Liver (tissue), 9 donors: ENCODE results near the gene PLEKHB2. TPM values are rescaled to one million over a fixed set of nuclear protein-coding genes. Genes with fewer than 3 reads are reported as not detected.
"Not testable (repeated sequence)": the region's sequence is repeated elsewhere in the genome, so short reads cannot be mapped to it uniquely, and the experiment has no call there.

ENCODE experiments used
- DNase-seq: peaks from one replicate; pipeline ENCODE4 v3.0.0-alpha.2; 2017; ENCODE audit warnings: low spot score
- H3K27ac ChIP-seq, 2 donors: one replicate each; pipeline ENCODE4 v1.7.0; 2013; ENCODE audit warnings: inconsistent platforms in 2 of 2, low read length in 2 of 2, control low read depth in 1 of 2, low read depth in 1 of 2, mild to moderate bottlenecking in 1 of 2
- H3K27me3 ChIP-seq, 4 donors: one replicate each; pipeline versions ENCODE4 v1.6.1 to v1.7.0; 2013; ENCODE audit warnings: low read length in 3 of 4, inconsistent platforms in 1 of 4, mild to moderate bottlenecking in 1 of 4, moderate library complexity in 1 of 4; ENCODE audit not compliant: control insufficient read depth in 4 of 4, insufficient read depth in 4 of 4
- H3K36me3 ChIP-seq, 4 donors: one replicate each; pipeline versions ENCODE4 v1.6.1 to v1.7.0; 2013; ENCODE audit warnings: low read length in 3 of 4, mild to moderate bottlenecking in 3 of 4, low read depth in 1 of 4, moderate library complexity in 1 of 4; ENCODE audit not compliant: control insufficient read depth in 4 of 4, insufficient read depth in 3 of 4
- H3K4me1 ChIP-seq, 4 donors: one replicate each; pipeline versions ENCODE4 v1.6.1 to v1.7.0; 2013; ENCODE audit warnings: low read length in 3 of 4, mild to moderate bottlenecking in 3 of 4, moderate library complexity in 1 of 4; ENCODE audit not compliant: control insufficient read depth in 4 of 4, insufficient read depth in 4 of 4
- H3K4me3 ChIP-seq, 3 donors: one replicate each; pipeline versions ENCODE4 v1.6.1 to v1.7.0; 2013; ENCODE audit warnings: low read length in 3 of 3, control low read depth in 1 of 3, low read depth in 1 of 3, mild to moderate bottlenecking in 1 of 3
- H3K9ac ChIP-seq, 2 donors: one replicate each; pipeline ENCODE4 v1.7.0; 2013; ENCODE audit warnings: low read length in 2 of 2, mild to moderate bottlenecking in 2 of 2, moderate library complexity in 2 of 2, control low read depth in 1 of 2, low read depth in 1 of 2
- H3K9me3 ChIP-seq, 4 donors: one replicate each; pipeline versions ENCODE4 v1.6.1 to v1.7.0; 2013; ENCODE audit warnings: low read length in 3 of 4; ENCODE audit not compliant: control insufficient read depth in 4 of 4
- EGR1 ChIP-seq, 2 donors: IDR thresholded peaks; 2 replicates each; pipeline ENCODE4 v1.6.1; 2016 to 2018; ENCODE audit warnings: antibody characterized with exemption in 2 of 2, low read depth in 2 of 2
- FOXA1 ChIP-seq: IDR thresholded peaks from 2 replicates; pipeline ENCODE4 v1.6.1; 2016; ENCODE audit warnings: antibody characterized with exemption
- FOXA2 ChIP-seq: IDR thresholded peaks from 2 replicates; pipeline ENCODE4 v1.6.1; 2016; ENCODE audit warnings: antibody characterized with exemption
- GABPA ChIP-seq, 2 donors: IDR thresholded peaks in 1 of 2; conservative IDR thresholded peaks in 1 of 2; 2 replicates each; pipeline ENCODE4 v1.6.1; 2016; ENCODE audit warnings: antibody characterized with exemption in 2 of 2, mild to moderate bottlenecking in 1 of 2, moderate library complexity in 1 of 2
- HNF4A ChIP-seq, 2 donors: conservative IDR thresholded peaks; 2 replicates each; pipeline ENCODE4 v1.6.1; 2016; ENCODE audit warnings: antibody characterized with exemption in 2 of 2, mild to moderate bottlenecking in 2 of 2
- HNF4G ChIP-seq: IDR thresholded peaks from 2 replicates; pipeline ENCODE4 v1.6.1; 2016; ENCODE audit warnings: antibody characterized with exemption
- JUND ChIP-seq, 2 donors: IDR thresholded peaks; 2 replicates each; pipeline ENCODE4 v1.6.1; 2016; ENCODE audit warnings: antibody characterized with exemption in 2 of 2
- NR2F2 ChIP-seq: IDR thresholded peaks from 2 replicates; pipeline ENCODE4 v1.6.1; 2016; ENCODE audit warnings: antibody characterized with exemption
- RAD21 ChIP-seq, 2 donors: IDR thresholded peaks; 2 replicates each; pipeline ENCODE4 v1.6.1; 2016; ENCODE audit warnings: antibody characterized with exemption in 2 of 2, mild to moderate bottlenecking in 2 of 2
- RXRA ChIP-seq, 2 donors: IDR thresholded peaks; 2 replicates each; pipeline ENCODE4 v1.6.1; 2017 to 2018; ENCODE audit warnings: antibody characterized with exemption in 2 of 2, mild to moderate bottlenecking in 1 of 2
- SP1 ChIP-seq: IDR thresholded peaks from 2 replicates; pipeline ENCODE4 v1.6.1; 2018; ENCODE audit warnings: antibody characterized with exemption, mild to moderate bottlenecking
- TAF1 ChIP-seq: conservative IDR thresholded peaks from 2 replicates; pipeline ENCODE4 v1.6.1; 2016; ENCODE audit warnings: antibody characterized with exemption, mild to moderate bottlenecking
- YY1 ChIP-seq: IDR thresholded peaks from 2 replicates; pipeline ENCODE4 v1.6.1; 2016; ENCODE audit warnings: antibody characterized with exemption, mild to moderate bottlenecking
- WGBS: extraction: QIAGEN DNeasy Blood & Tissue Kit; methylation state at CpG from one replicate; pipeline ENCODE4 v1.1.7; 2013; 5-methylcytosine and 5-hydroxymethylcytosine counted together
- polyA plus RNA-seq, 2 donors: library from polyadenylated mRNA; stranded (reverse) in 1 of 2; unstranded in 1 of 2; fragments of 200-250 nt in 1 of 2; fragments of >200 nt in 1 of 2; fragmentation: Nextera tagmentation in 1 of 2; extraction: Ambion mirVana in 1 of 2; gene quantifications; one replicate each; pipeline versions ENCODE4 v1.2.1 to v1.2.3, GENCODE V29; 2013 to 2015
- total RNA-seq, 2 donors: library from RNA; depleted of rRNA; stranded (reverse); fragments of >200 nt; gene quantifications; one replicate each; pipeline ENCODE4 v1.2.3, GENCODE V29; 2014
- TF ChIP-seq, protein P1 (sequence below): IDR thresholded peaks from 2 replicates; pipeline ENCODE4 v1.6.1; 2016; ENCODE audit warnings: antibody characterized with exemption
- TF ChIP-seq, protein P2 (sequence below): IDR thresholded peaks from 2 replicates; pipeline ENCODE4 v1.6.1; 2016; ENCODE audit warnings: antibody characterized with exemption, mild to moderate bottlenecking
- TF ChIP-seq, protein P3 (sequence below): IDR thresholded peaks from 2 replicates; pipeline ENCODE4 v1.6.1; 2016; ENCODE audit warnings: antibody characterized with exemption
- TF ChIP-seq, protein P4 (sequence below): fragments of 150-350 bp; IDR thresholded peaks from 2 replicates; pipeline ENCODE4 v1.5.1; 2017; ENCODE audit warnings: improper control_type of control experiment, low read depth, low read length; ENCODE audit not compliant: missing input control
- donor health status: healthy.
- donor health status: healthy.
- donor health status: healthy.
- donor health status: healthy.
- donor health status: healthy.

Gene PLEKHB2
- total and polyA plus RNA-seq, 4 donors, result 8.6 to 34.9 (median 18.8) TPM

DNA sequence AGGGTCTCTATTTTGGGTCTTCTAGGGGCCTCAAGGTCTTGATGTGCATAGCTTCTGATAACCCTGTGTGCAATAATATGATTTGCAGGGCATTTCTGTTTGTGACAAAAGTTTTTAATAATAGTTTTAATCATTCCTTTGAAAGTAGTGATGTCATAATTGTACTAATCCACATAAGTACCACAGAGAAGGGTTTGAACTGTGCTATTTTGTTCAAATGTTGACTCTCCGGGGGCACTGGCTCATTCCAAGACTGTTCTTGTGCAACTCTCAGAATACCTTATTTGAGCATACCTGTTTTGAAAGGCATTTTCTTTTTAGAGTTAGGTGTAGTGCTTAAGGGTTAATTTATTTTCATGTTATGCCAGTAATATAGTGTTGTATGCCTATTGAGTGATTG, 41.6 kb downstream of the PLEKHB2 start:
- no peak for DNase-seq
- Histone ChIP-seq H3K4me1 (no peaks in the 10 kb centered on the region), H3K9ac (no peak overlapping the region), H3K36me3 (peaks cover 7 to 58% (median 33%) of the 10 kb centered on the region in 4 donors), H3K4me3 (no peak overlapping the region), H3K9me3 (no peaks in the 10 kb centered on the region), H3K27ac (no peak overlapping the region), H3K27me3 (no peaks in the 10 kb centered on the region)
- 63% methylated on average over 1 of the region's 1 CpG for WGBS
- no peak for TF ChIP-seq HNF4A (conservative IDR thresholded peaks at IDR 0.05)
- no peak for TF ChIP-seq TAF1

DNA sequence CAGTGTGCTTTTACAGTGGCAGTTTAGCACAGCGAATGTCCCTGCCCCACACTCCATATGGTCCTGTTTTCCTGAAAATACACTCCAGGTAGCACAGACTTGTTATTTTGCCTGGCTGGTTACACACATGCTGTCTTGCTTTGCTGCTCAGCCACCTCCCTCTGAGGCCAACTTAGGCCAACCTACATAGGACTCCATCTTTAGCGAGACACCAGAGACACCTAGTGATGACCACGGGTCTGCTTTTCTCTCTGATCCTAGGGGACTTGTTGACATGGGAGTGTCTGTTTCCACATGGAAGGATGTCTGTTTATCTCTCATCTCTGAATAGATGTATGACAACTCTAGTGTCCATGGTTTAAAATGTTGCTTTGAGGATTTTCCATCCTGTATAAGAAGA, 43.3 kb downstream of the PLEKHB2 start:
- DNase-seq, result no peak
- Histone ChIP-seq H3K9me3 (no peaks in the 10 kb centered on the region), H3K4me3 (no peak overlapping the region), H3K36me3 (peaks cover 7 to 55% (median 29%) of the 10 kb centered on the region in 4 donors), H3K9ac (no peak overlapping the region), H3K27ac (no peak overlapping the region), H3K4me1 (no peaks in the 10 kb centered on the region), H3K27me3 (no peaks in the 10 kb centered on the region)
- 75% methylated on average over 3 of the region's 3 CpGs for WGBS
- TF ChIP-seq GABPA (IDR thresholded peaks at IDR 0.05 in 1 of 2, conservative IDR thresholded peaks at IDR 0.05 in 1 of 2) (no peak), HNF4A (conservative IDR thresholded peaks at IDR 0.05) (no peak), YY1 (no peak), RAD21 (IDR thresholded peaks at IDR 0.05) (no peak), HNF4G (no peak), EGR1 (IDR thresholded peaks at IDR 0.05; ENCODE audit: low read depth in 2 of 2) (no peak), RXRA (IDR thresholded peaks at IDR 0.05) (no peak)
- TF ChIP-seq, protein P1, sequence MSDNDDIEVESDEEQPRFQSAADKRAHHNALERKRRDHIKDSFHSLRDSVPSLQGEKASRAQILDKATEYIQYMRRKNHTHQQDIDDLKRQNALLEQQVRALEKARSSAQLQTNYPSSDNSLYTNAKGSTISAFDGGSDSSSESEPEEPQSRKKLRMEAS, result no peak
- TF ChIP-seq, protein P2, sequence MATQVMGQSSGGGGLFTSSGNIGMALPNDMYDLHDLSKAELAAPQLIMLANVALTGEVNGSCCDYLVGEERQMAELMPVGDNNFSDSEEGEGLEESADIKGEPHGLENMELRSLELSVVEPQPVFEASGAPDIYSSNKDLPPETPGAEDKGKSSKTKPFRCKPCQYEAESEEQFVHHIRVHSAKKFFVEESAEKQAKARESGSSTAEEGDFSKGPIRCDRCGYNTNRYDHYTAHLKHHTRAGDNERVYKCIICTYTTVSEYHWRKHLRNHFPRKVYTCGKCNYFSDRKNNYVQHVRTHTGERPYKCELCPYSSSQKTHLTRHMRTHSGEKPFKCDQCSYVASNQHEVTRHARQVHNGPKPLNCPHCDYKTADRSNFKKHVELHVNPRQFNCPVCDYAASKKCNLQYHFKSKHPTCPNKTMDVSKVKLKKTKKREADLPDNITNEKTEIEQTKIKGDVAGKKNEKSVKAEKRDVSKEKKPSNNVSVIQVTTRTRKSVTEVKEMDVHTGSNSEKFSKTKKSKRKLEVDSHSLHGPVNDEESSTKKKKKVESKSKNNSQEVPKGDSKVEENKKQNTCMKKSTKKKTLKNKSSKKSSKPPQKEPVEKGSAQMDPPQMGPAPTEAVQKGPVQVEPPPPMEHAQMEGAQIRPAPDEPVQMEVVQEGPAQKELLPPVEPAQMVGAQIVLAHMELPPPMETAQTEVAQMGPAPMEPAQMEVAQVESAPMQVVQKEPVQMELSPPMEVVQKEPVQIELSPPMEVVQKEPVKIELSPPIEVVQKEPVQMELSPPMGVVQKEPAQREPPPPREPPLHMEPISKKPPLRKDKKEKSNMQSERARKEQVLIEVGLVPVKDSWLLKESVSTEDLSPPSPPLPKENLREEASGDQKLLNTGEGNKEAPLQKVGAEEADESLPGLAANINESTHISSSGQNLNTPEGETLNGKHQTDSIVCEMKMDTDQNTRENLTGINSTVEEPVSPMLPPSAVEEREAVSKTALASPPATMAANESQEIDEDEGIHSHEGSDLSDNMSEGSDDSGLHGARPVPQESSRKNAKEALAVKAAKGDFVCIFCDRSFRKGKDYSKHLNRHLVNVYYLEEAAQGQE, result no peak

DNA sequence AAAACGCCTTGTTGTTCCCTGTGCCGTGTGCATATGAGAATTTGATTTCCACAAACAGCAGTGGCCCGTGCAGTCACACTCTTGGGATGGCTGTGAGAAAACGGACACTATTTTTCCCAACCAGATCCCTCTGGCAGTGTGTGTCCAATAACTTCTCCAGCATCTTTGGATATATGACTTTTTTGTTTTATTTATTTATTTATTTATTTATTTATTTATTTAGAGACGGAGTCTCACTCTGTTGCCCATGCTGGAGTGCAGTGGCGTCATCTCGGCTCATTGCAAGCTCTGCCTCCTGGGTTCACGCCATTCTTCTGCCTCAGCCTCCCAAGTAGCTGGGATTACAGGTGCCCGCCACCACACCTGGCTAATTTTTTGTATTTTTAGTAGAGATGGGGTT, 45.0 kb downstream of the PLEKHB2 start:
- not testable (repeated sequence) for H3K9me3 ChIP-seq, H3K4me3 ChIP-seq, DNase-seq, H3K9ac ChIP-seq, H3K4me1 ChIP-seq, H3K27me3 ChIP-seq, H3K27ac ChIP-seq
- H3K36me3 ChIP-seq, result peaks cover 3 to 43% (median 22%) of the 10 kb centered on the region in 4 donors
- WGBS, result 98% methylated on average over 9 of the region's 9 CpGs

DNA sequence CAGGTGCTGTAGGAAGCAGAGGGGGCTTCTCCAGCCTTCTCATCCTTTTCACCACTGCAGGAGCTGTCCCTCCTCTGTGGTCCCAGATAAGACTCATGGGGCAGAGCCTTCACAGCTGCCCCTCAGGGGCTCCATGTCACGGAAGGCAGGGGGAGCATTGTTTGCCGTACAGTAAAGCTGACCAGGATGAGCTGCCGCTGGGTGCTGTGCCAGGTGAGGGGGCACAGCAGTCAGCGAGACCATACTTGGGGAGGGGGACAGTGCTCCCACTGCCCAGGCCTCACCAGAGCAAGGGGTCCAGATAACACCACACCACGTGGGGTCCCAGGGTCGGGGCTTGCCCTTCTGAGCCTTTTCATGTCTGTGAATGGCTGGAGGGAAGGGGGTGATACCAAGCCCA, 46.3 kb downstream of the PLEKHB2 start:
- Histone ChIP-seq H3K4me3 (no peak overlapping the region), H3K9ac (no peak overlapping the region), H3K9me3 (no peaks in the 10 kb centered on the region), H3K27ac (no peak overlapping the region), H3K4me1 (no peaks in the 10 kb centered on the region), H3K36me3 (peaks cover 3 to 39% (median 20%) of the 10 kb centered on the region in 4 donors), H3K27me3 (no peaks in the 10 kb centered on the region)
- 95% methylated on average over 6 of the region's 6 CpGs for WGBS
- DNase-seq, result no peak
- TF ChIP-seq JUND (IDR thresholded peaks at IDR 0.05), result no peak
- no peak for TF ChIP-seq HNF4G
- TF ChIP-seq FOXA2, result no peak
- TF ChIP-seq, protein P3, sequence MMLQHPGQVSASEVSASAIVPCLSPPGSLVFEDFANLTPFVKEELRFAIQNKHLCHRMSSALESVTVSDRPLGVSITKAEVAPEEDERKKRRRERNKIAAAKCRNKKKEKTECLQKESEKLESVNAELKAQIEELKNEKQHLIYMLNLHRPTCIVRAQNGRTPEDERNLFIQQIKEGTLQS, result no peak
- TF ChIP-seq FOXA1, result no peak
- TF ChIP-seq HNF4A (conservative IDR thresholded peaks at IDR 0.05), result no peak
- no peak for TF ChIP-seq EGR1 (IDR thresholded peaks at IDR 0.05; ENCODE audit: low read depth in 2 of 2)
- TF ChIP-seq RXRA (IDR thresholded peaks at IDR 0.05), result no peak
- no peak for TF ChIP-seq YY1
- no peak for TF ChIP-seq TAF1
- TF ChIP-seq, protein P1, result no peak
- no peak for TF ChIP-seq GABPA (IDR thresholded peaks at IDR 0.05 in 1 of 2, conservative IDR thresholded peaks at IDR 0.05 in 1 of 2)
- TF ChIP-seq SP1, result no peak
- no peak for TF ChIP-seq RAD21 (IDR thresholded peaks at IDR 0.05)
- TF ChIP-seq, protein P4, sequence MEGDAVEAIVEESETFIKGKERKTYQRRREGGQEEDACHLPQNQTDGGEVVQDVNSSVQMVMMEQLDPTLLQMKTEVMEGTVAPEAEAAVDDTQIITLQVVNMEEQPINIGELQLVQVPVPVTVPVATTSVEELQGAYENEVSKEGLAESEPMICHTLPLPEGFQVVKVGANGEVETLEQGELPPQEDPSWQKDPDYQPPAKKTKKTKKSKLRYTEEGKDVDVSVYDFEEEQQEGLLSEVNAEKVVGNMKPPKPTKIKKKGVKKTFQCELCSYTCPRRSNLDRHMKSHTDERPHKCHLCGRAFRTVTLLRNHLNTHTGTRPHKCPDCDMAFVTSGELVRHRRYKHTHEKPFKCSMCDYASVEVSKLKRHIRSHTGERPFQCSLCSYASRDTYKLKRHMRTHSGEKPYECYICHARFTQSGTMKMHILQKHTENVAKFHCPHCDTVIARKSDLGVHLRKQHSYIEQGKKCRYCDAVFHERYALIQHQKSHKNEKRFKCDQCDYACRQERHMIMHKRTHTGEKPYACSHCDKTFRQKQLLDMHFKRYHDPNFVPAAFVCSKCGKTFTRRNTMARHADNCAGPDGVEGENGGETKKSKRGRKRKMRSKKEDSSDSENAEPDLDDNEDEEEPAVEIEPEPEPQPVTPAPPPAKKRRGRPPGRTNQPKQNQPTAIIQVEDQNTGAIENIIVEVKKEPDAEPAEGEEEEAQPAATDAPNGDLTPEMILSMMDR, result no peak
- TF ChIP-seq NR2F2, result no peak
